ENCODE results near the gene IKZF2.

DNA sequence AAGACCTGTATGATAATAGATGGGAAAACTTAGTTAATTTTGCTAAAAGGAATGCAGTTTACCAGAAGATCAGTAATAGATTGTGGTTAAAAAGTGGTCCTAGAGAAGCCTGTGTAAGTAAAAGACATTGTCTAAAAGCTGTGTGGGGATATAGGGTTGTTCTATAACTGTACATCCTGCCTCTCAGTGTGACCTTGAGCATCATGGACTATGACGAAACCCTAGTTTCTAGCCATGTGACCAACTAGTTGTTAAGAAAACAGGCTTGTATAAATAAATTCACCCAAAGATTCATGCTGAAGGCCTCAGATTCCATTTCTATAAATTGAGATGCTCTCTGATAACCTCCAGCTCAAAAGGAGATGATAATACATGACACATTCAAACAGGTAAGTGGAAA is 160.7 kb downstream of the IKZF2 start:
- TF ChIP-seq POLR2AphosphoS5 (IDR thresholded peaks at IDR 0.05; ENCODE audit: insufficient read depth in 1 of 2, low read depth in 1 of 2), result no peak
- no peak for TF ChIP-seq POLR2A (IDR thresholded peaks at IDR 0.05)
- TF ChIP-seq CTCF (IDR thresholded peaks at IDR 0.05), result no peak
